Ovary (tissue), 9 donors: Measurements from ENCODE around the gene MTUS2. TPM values are rescaled to one million over a fixed set of nuclear protein-coding genes. Genes with fewer than 3 reads are reported as not detected.

Experiments used
- DNase-seq, 5 donors: peaks; one replicate each; pipeline ENCODE4 v3.0.0-alpha.2; 2019 to 2020
- H3K27ac ChIP-seq, 2 donors: fragments of 200-600 bp; one replicate each; pipeline versions ENCODE4 v1.5.1 to v1.8.0; 2019 to 2022
- H3K27me3 ChIP-seq: fragments of 200-600 bp; one replicate; pipeline ENCODE4 v1.8.0; 2022
- H3K36me3 ChIP-seq: fragments of 200-600 bp; sonication (generic); one replicate; pipeline ENCODE4 v1.5.1; 2019
- H3K4me1 ChIP-seq: one replicate; pipeline ENCODE4 v1.8.1; 2013; ENCODE audit warnings: mild to moderate bottlenecking, moderate library complexity; ENCODE audit not compliant: insufficient read depth
- H3K4me3 ChIP-seq: fragments of 200-600 bp; sonication (generic); one replicate; pipeline ENCODE4 v1.5.1; 2017
- H3K9me3 ChIP-seq, 2 donors: fragments of 200-600 bp in 1 of 2; sonication (generic) in 1 of 2; one replicate each; pipeline versions ENCODE4 v1.5.1 to v1.8.1; 2013 to 2019; ENCODE audit warnings: mild to moderate bottlenecking in 1 of 2, moderate library complexity in 1 of 2
- CTCF ChIP-seq, 3 donors: fragments of 450-650 bp in 2 of 3; fragments of 200-600 bp in 1 of 3; IDR thresholded peaks; one replicate each; pipeline versions ENCODE4 v1.5.1 to v1.8.0; 2016 to 2022; ENCODE audit warnings: antibody characterized with exemption in 3 of 3, mild to moderate bottlenecking in 1 of 3
- EP300 ChIP-seq: sonication (generic); formaldehyde crosslinking; IDR thresholded peaks from one replicate; pipeline ENCODE4 v1.6.1; 2017; ENCODE audit warnings: antibody characterized with exemption
- POLR2A ChIP-seq: fragments of 450-650 bp; IDR thresholded peaks from one replicate; pipeline ENCODE4 v1.6.1; 2017; ENCODE audit warnings: antibody characterized with exemption, mild to moderate bottlenecking, moderate library complexity
- WGBS, 3 donors: extraction: QIAGEN DNeasy Blood & Tissue Kit in 1 of 3; methylation state at CpG; one replicate each; pipeline versions ENCODE4 v1.1.5 to v1.1.7; 2013 to 2017; 5-methylcytosine and 5-hydroxymethylcytosine counted together
- intact Hi-C, 4 donors: fragments of 100-400 bp; cut with DNase I; formaldehyde crosslinking; loops; one replicate each; pipeline versions ENCODE4 v1.11.0 to v1.15.1; 2022 to 2023
- polyA plus RNA-seq, 2 donors: library from polyadenylated mRNA; stranded (reverse); fragments of 200-250 nt in 1 of 2; fragments of 350-450 nt in 1 of 2; fragmentation: Illumina TruSeq in 1 of 2; extraction: RNeasy Lipid Tissue Mini Kit (QIAGEN cat#74804) in 1 of 2; gene quantifications; one replicate each; pipeline ENCODE4 v1.2.3, GENCODE V29; 2013 to 2014
- total RNA-seq, 7 donors: library from RNA; depleted of rRNA in 2 of 7; stranded (reverse); fragments of >200 nt in 2 of 7; fragmentation: NEBNext Ultra II Directional in 3 of 7; extraction: Animal tissue kit (Norgen Biotek cat#: 25700) in 3 of 7; gene quantifications; one replicate each; pipeline versions ENCODE4 v1.1.0 to v1.2.4, GENCODE V29; 2016 to 2023
- donor health status: DM: no; HTN: no; CAD: no; lungs with moderate emphysema.
- donor health status: DM: no; HTN: no; CAD: no.
- donor health status: Bipolar disorder and iron deficiency.
- donor health status: DM: yes; HTN: yes; CAD: no.
- donor health status: DM: no; HTN: no; CAD: no.
- donor health status: DM: yes; HTN: yes; CAD: no.

Gene MTUS2
- total and polyA plus RNA-seq, 9 donors = 1.5 to 8.7 (median 5.4) TPM

DNA sequence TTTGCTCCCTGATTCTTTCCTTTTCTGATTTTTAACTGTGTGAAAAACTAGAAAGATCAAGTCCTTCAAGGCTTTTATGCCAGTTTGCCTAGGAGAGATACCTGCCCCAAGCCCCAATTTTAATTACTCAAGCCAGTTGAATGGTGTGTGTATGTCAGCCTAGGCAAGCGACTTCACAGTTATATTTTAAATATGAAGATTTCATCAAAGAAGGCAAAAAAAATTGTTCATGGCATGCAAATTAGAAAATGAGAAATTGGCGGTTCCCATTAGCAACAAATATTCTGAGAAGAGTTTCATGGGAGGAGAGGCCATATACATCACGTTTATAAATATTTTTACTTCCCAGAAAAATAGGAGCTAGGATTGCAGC lies 607.8 kb downstream of the MTUS2 start:
- TF ChIP-seq CTCF (IDR thresholded peaks at IDR 0.05) (no peak), EP300 (no peak), POLR2A (no peak)
- intact Hi-C loops = no loop called here
- no peak for DNase-seq

DNA sequence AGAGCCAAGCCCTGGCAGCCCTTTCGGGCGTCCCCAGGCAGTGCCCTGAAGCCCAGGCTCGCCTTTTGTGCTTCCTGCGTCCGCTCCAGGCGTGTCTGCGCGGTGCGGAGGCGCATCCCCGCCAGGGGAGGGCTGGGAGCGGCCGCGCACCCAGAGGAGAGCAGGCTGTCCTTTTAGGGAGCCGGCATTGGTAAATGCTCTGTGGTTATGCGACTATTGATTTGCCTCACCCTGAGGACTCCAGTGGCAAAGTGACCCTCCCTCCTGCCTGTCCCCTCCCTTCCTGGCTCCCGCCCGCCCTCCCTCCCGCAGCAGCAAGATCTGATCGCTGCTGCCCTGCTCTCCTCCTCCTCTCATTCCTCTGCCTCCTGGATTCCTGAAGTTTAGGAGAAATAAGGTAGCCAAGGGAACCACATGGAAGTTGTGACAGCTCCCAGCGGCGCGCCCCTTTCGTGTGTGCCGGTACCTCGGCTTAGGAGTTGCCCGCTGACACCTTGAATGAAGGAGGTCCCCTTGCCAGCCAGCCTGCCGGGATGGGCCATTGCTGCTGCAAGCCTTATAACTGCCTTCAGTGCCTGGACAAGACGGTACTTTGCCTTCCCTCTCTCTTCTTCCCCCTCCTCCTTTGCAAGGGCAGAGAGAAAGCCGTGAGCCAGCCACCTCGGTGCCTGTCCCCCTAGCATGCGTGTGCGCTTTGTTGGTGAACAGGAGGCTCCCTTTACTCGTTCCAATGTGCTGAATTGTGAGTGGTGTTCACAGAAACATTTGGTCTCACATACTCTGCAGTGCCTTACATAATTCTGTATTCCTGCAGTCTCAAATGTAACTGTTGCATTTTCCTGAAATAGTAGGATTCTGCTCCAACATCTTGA lies 608.4 kb downstream of the MTUS2 start:
- no peaks in the 10 kb centered on the region for H3K27me3 ChIP-seq
- intact Hi-C loops = no loop called here

More for the DNA sequence above, 607.8 kb downstream of the MTUS2 start:
- Histone ChIP-seq H3K27me3 (no peaks in the 10 kb centered on the region), H3K9me3 (no peaks in the 10 kb centered on the region), H3K4me1 (no peaks in the 10 kb centered on the region), H3K36me3 (no peaks in the 10 kb centered on the region), H3K4me3 (peak overlapping the region; percentile 27), H3K27ac (no peak overlapping the region)
- WGBS, 3 donors = 3 to 12% (median 5%) methylated on average over 3 of the region's 3 CpGs

GRCh38 chr13:29429286-29429900 lies 609.3 kb downstream of the MTUS2 start:
- no peak overlapping the region for H3K27ac ChIP-seq
- no peak for TF ChIP-seq POLR2A
- TF ChIP-seq CTCF (IDR thresholded peaks at IDR 0.05) = no peak
- no peak for TF ChIP-seq EP300

More for the DNA sequence above, 608.4 kb downstream of the MTUS2 start:
- TF ChIP-seq EP300 (no peak), POLR2A (no peak), CTCF (IDR thresholded peaks at IDR 0.05) (no peak)
- Histone ChIP-seq H3K27ac (peak overlapping the region in 1 of 2 donors; percentile 31), H3K9me3 (no peaks in the 10 kb centered on the region), H3K4me1 (no peaks in the 10 kb centered on the region), H3K4me3 (peak overlapping the region; percentile 27), H3K36me3 (no peaks in the 10 kb centered on the region)
- WGBS, 3 donors = 0 to 1% (median 1%) methylated on average over 34 of the region's 34 CpGs
- peak; percentile 25 to 60 (median 36) for DNase-seq

GRCh38 chr13:29434217-29434945 lies 614.2 kb downstream of the MTUS2 start:
- 63 to 79% (median 72%) methylated on average over 8 of the region's 8 CpGs for WGBS, 3 donors
- H3K4me1 ChIP-seq = peaks cover 23% of the 10 kb centered on the region
- TF ChIP-seq EP300 = no peak
- no peaks in the 10 kb centered on the region for H3K27me3 ChIP-seq
- H3K27ac ChIP-seq = peak overlapping the region; percentile 4 to 23
- intact Hi-C loops = no loop called here
- no peaks in the 10 kb centered on the region for H3K9me3 ChIP-seq
- DNase-seq = no peak
- no peak overlapping the region for H3K4me3 ChIP-seq
- H3K36me3 ChIP-seq = no peaks in the 10 kb centered on the region

More at GRCh38 chr13:29429286-29429900, 609.3 kb downstream of the MTUS2 start:
- no peaks in the 10 kb centered on the region for H3K36me3 ChIP-seq
- H3K4me1 ChIP-seq = no peaks in the 10 kb centered on the region
- no peaks in the 10 kb centered on the region for H3K9me3 ChIP-seq
- no peak overlapping the region for H3K4me3 ChIP-seq
- intact Hi-C loops = no loop called here
- no peak for DNase-seq
- WGBS, 3 donors = 59 to 67% (median 61%) methylated on average over 2 of the region's 2 CpGs
- H3K27me3 ChIP-seq = no peaks in the 10 kb centered on the region
